Tibial artery (tissue), 4 donors: ENCODE results near the gene JCHAIN.

Experiments used
- DNase-seq, 2 donors: peaks; one replicate each; pipeline ENCODE4 v3.0.0-alpha.2; 2019
- H3K27ac ChIP-seq, 2 donors: fragments of 200-600 bp; sonication (generic) in 1 of 2; 1 replicate in 1 of 2; 2 replicates in 1 of 2; pipeline ENCODE4 v1.5.1; 2018 to 2019; ENCODE audit warnings: mild to moderate bottlenecking in 1 of 2
- H3K27me3 ChIP-seq, 2 donors: fragments of 200-600 bp; sonication (generic) in 1 of 2; one replicate each; pipeline versions ENCODE4 v1.5.1 to v1.6.0; 2016 to 2019
- H3K36me3 ChIP-seq, 3 donors: fragments of 200-600 bp; sonication (generic) in 2 of 3; one replicate each; pipeline ENCODE4 v1.5.1; 2016 to 2019; ENCODE audit warnings: mild to moderate bottlenecking in 2 of 3
- H3K4me1 ChIP-seq, 4 donors: fragments of 200-600 bp; sonication (generic) in 2 of 4; 1 replicate in 3 of 4; 2 replicates in 1 of 4; pipeline ENCODE4 v1.5.1; 2016 to 2019
- H3K4me3 ChIP-seq, 2 donors: fragments of 200-600 bp; sonication (generic) in 1 of 2; 1 replicate in 1 of 2; 2 replicates in 1 of 2; pipeline ENCODE4 v1.5.1; 2018 to 2019; ENCODE audit warnings: mild to moderate bottlenecking in 2 of 2
- H3K9me3 ChIP-seq, 3 donors: fragments of 200-600 bp; sonication (generic) in 1 of 3; one replicate each; pipeline ENCODE4 v1.5.1; 2016 to 2019
- CTCF ChIP-seq, 2 experiments: fragments of 200-600 bp in 1 of 2; fragments of 450-650 bp in 1 of 2; IDR thresholded peaks; one replicate each; pipeline ENCODE4 v1.5.1; 2017 to 2019; ENCODE audit warnings: antibody characterized with exemption in 2 of 2, mild to moderate bottlenecking in 1 of 2, moderate library complexity in 1 of 2
- intact Hi-C: fragments of 100-400 bp; cut with DNase I; formaldehyde crosslinking; loops from one replicate; pipeline ENCODE4 v1.15.0; 2023; ENCODE audit warnings: low total_unique reads

The JCHAIN gene

DNA sequence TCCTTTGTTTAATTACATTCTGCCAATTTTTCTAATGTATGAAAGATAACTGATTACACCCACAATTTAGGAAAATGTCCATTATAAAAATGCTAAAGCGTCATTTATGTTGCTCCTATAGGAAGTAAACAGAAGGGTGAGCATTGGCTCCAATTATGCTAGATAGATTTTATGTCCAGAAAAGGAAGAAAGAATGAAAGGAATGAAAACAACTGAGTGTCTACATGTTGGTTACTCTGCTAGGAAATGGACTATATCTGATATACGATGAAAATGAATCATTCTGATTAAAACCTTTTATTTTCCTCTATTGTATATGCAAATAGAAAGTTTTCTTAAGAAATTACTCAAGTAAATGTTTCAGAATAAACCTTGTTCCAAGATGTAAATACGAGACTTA, 36.1 kb downstream of the JCHAIN start:
- no peaks in the 10 kb centered on the region for H3K36me3 ChIP-seq
- no peak overlapping the region for H3K27ac ChIP-seq
- H3K9me3 ChIP-seq = no peaks in the 10 kb centered on the region
- TF ChIP-seq CTCF (IDR thresholded peaks at IDR 0.05) = no peak
- DNase-seq = no peak
- H3K4me3 ChIP-seq = no peak overlapping the region
- H3K27me3 ChIP-seq = no peaks in the 10 kb centered on the region
- no peaks in the 10 kb centered on the region for H3K4me1 ChIP-seq
- intact Hi-C loops = no loop called here

DNA sequence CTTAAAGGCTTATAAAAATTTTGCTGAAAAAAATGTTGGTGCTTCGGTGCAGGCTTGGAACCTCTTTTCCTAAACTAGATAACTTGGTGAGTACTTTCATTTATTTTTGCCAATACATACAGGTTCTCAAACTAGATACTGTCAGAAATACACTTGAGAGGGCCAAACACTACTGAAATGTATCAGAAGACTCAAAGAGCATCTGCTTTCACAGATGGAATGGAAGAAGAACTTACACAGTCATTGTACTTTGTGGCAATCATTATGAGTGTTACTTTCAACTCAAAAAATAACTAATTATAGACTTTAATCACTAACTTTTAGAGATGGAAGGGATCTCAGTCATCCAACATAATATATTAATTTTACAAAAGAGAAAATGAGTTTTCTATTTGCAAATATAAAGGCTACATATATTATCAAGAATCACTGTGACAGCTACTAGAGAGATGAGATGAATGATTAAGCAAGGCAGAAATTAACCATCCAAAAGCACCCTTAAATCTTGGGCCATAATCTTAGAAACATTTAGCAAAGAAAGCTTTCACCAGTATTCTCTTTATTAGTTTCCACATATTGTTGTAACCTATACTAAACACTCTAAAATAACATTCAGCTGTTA, 36.7 kb downstream of the JCHAIN start:
- no peak overlapping the region for H3K27ac ChIP-seq
- H3K4me3 ChIP-seq = no peak overlapping the region
- no peaks in the 10 kb centered on the region for H3K36me3 ChIP-seq
- H3K9me3 ChIP-seq = no peaks in the 10 kb centered on the region
- intact Hi-C loops = no loop called here
- TF ChIP-seq CTCF (IDR thresholded peaks at IDR 0.05) = no peak
- no peak for DNase-seq
- no peaks in the 10 kb centered on the region for H3K27me3 ChIP-seq
- no peaks in the 10 kb centered on the region for H3K4me1 ChIP-seq

GRCh38 chr4:70628444-70628843, 37.9 kb downstream of the JCHAIN start, which contains the start of gene ENAM:
Gene ENAM (plus strand): TSS chr4:70628744. CDS start chr4:70629501, 757 bp downstream.
- no peak within 1 kb of the TSS for H3K4me3 ChIP-seq
- no peaks in the 10 kb centered on the region for H3K27me3 ChIP-seq
- DNase-seq = no peak
- H3K27ac ChIP-seq = no peak within 1 kb of the TSS
- H3K9me3 ChIP-seq = no peaks in the 10 kb centered on the region
- H3K36me3 ChIP-seq = no peaks in the 10 kb centered on the region
- TF ChIP-seq CTCF (IDR thresholded peaks at IDR 0.05) = no peak
- H3K4me1 ChIP-seq = no peaks in the 10 kb centered on the region
- intact Hi-C loops = no loop called here

DNA sequence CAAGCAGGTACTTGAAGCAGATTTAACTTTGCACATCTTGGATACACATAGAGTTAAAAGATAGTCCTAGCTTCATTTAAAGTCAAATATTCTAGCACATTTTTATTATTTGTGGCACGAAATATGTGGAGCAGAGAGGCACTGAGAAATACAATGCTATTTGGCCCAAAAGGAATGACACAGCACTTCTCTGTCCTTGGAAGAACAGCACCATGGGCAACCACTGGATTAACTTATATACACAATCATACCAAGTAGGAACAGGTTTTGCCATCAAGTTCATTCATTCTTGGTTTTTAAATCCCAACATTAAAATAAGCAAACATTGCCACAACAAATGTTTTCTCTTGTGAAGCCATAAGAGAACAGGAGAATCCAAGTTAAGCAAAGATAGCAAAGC, 38.7 kb downstream of the JCHAIN start:
- Histone ChIP-seq H3K4me1 (no peaks in the 10 kb centered on the region), H3K36me3 (no peaks in the 10 kb centered on the region), H3K4me3 (no peak overlapping the region), H3K27me3 (no peaks in the 10 kb centered on the region), H3K27ac (no peak overlapping the region), H3K9me3 (no peaks in the 10 kb centered on the region)
- intact Hi-C loops = no loop called here
- TF ChIP-seq CTCF (IDR thresholded peaks at IDR 0.05) = no peak
- DNase-seq = no peak

- no peak overlapping the region for H3K4me3 ChIP-seq
- no peaks in the 10 kb centered on the region for H3K4me1 ChIP-seq
- no peak for TF ChIP-seq CTCF (IDR thresholded peaks at IDR 0.05)
- no peak overlapping the region for H3K27ac ChIP-seq
- intact Hi-C loops = no loop called here
- H3K9me3 ChIP-seq = no peaks in the 10 kb centered on the region
- no peaks in the 10 kb centered on the region for H3K27me3 ChIP-seq
- H3K36me3 ChIP-seq = no peaks in the 10 kb centered on the region
- DNase-seq = no peak
These were observed 42.0 kb downstream of the JCHAIN start for GRCh38 chr4:70624226-70624793.
